Dermis blood vessel endothelial cell (primary cell): ENCODE data around the gene DDX55. TPM values are rescaled to one million over a fixed set of nuclear protein-coding genes. Genes with fewer than 3 reads are reported as not detected.
"Not testable (repeated sequence)": the region's sequence is repeated elsewhere in the genome, so short reads cannot be mapped to it uniquely, and the experiment has no call there.

Source experiments
- DNase-seq: peaks from one replicate; pipeline ENCODE4 v3.0.0; 2010
- total RNA-seq: library from RNA; depleted of rRNA; stranded (reverse); fragments of >200 nt; gene quantifications from 2 replicates; pipeline ENCODE4 v1.2.3, GENCODE V29; 2014

Gene DDX55
- total RNA-seq: 16.6 and 18.2 TPM in 2 replicates

DNA sequence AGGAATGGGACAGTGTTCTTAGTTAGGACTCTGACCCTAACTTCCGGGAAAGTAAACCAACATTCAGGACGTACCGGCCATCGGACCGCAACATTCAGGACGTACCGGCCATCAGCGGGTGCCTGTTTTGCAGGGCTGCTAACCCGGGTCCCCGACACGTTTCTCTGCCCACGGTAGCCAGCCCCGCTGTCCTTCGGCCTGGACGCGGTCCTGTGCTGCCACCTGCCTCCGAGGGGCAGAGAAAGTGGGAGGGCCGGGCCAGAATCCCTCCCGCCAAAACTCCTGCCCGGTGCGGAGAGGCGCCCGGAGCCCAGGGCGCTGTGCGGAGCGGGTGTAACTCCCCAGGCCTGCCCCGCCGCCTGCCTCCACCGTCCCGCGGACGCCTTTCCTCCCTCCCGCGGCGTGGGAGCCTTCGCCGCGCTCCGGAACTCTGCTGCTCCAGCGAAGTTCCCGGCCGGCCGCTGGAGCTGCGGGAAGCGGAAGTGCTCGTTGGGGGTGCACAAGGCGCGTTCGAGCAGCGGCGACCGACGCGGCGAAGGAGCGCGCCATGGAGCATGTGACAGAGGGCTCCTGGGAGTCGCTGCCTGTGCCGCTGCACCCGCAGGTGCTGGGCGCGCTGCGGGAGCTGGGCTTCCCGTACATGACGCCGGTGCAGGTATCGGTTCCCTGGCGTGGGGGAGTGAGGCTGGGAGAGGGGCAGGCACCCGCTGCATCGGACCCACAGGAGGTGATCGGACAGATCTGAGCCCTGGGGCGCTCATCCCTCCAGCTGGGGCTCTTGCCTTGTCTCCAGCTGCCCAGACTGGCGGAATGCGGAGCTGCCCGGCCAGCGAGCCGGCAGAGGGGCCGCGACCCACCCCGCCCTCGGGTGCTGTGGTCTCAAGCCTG, at the start of gene DDX55:
TSS of gene DDX55 (plus strand) at position 498 of the 888 bp plus-strand sequence. CDS start at position 548, 50 bp downstream.
- DNase-seq: peak; percentile 91

DNA sequence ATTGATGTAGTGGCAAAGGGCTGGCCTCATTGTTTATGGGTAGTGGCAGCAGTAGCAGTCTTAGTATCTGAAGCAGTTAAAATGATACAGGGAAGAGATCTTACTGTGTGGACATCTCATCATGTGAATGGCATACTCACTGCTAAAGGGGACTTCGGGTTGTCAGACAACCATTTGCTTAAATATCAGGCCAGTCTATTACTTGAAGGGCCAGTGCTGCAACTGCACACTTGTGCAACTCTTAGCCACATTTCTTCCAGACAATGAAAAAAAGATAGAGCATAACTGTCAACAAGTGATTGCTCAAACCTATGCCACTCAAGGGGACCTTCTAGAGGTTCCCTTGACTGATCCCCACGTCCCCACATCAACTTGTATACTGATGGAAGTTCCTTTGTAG, 47.8 kb upstream of the DDX55 start:
- DNase-seq: not testable (repeated sequence)

- not testable (repeated sequence) for DNase-seq
Observed at GRCh38 chr12:123554843-123555242, 47.1 kb upstream of the DDX55 start.

DNA sequence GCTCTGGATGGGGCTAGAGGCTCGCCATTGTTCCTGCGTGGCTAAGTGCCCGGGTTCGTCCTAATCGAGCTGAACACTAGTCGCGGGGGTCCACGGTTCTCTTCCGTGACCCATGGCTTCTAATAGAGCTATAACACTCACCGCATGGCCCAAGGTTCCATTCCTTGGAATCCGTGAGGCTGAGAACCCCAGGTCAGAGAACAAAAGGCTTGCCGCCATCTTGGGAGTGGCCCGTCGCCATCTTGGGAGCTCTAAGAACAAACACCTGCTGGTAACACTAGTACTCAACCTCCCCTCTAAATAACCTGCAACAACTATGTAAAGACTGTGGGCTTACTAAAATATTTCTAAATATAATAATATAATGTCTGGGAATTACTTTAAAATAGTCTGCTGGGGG, 43.4 kb upstream of the DDX55 start:
- DNase-seq: not testable (repeated sequence)

DNA sequence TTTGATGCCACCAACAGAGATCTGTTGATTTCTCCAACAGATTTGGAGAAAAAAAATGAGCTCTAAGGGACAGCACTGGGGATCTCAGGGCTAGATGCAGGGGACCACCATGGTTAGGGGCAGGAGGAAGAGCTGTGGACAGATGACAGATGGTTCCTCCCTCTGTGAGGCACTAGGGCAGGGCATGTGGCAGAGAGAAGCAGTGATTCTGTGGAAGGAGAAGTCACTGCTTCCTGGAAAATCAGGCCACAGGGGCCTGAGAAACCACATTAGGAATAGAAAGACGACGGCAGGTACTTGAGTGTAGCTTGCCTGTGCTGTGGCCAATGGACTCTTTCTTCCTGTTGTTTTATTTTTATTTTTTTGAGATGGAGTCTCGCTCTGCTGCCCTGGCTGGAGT, 42.4 kb upstream of the DDX55 start:
- DNase-seq: no peak

DNA sequence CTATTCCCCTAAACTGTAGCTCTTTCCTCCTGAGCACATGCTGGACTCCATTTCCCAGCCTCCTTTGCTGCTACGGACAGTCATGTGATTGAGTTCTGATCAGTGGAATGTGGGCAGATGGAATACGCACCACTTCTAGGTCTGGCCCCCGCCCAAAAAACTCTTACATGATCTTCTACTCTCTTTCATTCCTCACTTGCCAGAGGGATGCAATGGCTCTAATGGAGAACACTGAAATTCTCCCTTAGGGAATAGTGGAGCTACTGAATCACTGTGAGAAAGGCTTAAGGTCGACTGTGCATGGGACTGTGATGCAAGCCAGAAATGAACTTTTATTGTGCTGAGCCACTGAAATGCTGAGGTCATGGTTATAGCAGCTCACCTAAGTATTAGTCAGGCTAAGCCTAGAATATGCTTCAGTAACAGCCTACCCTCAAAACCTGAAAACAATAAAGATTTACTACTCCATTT, 30.5 kb upstream of the DDX55 start:
- DNase-seq: peak; percentile 47

DNA sequence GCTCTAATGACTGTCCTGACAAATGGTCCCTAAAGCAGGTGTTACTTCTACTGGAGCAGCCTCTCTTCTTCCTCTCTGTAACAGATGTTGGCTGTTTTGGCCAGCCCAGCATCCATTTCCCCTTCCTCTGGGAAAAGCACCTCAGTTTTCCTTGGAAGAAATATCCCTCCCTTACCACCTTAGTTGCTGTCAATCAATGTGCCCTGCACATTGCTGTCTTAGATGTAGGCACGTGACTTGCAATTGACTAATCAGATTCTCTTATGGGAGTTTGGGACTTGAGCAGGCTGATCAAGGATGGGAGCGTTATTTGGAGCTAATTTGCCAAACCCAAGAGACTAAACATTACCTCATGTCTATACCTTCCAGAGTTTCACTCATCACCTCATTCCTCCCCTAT, 29.5 kb upstream of the DDX55 start:
- DNase-seq: no peak

DNA sequence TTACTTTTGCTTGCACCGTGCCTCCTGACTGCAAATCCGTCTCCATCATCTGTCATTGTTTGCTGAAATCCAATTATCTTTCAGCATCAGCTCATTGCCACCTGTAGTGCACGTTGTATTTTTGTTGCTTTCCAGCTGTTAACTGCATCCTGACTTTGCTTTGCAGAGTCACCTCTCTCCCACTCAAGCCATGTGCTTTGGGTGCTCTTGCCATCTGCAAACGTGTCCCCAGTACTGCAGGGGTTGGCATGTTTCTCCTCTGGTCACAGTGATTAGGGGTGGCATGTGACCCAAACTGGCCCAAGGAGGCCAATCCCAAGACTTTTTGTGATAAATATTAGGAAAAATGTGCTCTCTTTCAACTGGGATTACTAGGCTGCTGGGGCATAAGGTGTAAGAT, 28.0 kb upstream of the DDX55 start:
- no peak for DNase-seq

DNA sequence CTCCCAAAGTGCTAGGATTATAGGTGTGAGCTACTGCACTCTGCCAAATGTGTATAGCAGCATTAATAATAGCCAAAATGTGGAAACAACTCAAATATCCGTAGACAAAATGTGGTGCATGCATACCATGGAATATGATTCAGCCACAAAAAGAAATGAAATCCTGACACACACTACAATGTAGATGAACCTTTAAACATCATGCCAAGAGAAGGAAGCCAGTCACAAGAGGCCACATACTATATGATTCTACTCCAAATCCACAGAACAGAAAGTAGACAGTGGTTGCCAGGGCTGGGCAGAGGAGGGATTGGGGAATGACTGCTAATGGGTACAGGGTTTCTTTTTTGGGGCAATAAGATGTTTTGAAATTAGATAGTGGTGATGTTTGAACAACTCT, 25.3 kb upstream of the DDX55 start:
- DNase-seq: no peak

GRCh38 chr12:123578243-123578642, 23.7 kb upstream of the DDX55 start:
- no peak for DNase-seq

DNA sequence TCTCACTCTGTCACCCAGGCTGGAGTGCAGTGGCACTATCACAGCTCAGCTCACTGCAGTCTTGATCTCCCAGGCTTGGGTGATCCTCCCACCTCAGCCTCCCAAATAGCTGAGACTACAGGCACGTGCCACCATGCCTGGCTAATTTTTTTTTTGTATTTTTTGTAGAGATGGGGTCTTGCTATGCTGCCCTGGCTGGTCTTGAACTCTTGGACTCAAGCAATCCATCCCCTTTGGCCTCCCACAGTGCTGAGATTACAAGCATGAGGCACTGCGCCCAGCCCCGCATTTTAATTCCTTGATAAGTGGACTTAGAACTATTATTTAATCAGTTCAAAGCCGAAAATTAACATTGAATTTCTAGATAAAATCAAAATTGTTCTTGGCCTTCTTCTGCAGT, 23.1 kb upstream of the DDX55 start:
- not testable (repeated sequence) for DNase-seq

DNA sequence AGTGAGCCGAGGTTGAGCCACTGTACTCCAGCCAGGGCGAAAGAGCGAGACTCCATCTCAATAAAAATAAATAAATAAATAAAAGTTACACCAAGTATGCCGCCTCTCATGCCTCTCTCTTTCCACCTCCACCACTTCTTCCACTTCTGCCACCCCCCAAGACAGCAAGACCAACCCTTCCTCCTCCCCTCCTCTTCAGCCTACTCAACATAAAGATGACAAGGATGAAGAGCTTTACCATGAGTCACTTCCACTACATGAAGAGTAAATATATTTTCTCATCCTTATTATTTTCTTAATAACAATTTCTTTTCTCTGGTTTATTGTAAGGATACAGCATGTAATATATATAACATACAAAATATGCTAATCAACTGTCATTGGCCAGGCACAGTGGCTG, 21.1 kb upstream of the DDX55 start:
- no peak for DNase-seq

GRCh38 chr12:123591702-123592481, 10.0 kb upstream of the DDX55 start:
- peak; percentile 19 for DNase-seq

DNA sequence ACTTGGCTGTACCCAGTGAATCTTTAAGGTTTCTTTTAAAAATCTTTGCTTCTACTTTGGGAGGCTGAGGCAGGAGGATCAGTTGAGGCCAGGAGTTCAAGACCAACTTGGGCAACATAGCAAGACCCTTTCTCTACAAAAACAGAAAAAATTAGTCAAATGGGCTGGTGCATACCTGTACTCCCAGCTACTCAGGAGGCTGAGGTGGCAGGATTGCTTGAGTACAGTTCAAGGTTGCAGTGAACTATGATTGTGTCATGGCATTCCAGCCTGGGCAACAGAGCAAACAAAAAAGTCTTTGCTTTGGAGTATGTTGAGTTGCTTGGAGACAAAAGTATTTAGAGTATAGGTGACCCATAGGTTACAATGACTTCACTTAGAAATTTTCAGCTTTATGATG, 6.2 kb upstream of the DDX55 start:
- DNase-seq: no peak

DNA sequence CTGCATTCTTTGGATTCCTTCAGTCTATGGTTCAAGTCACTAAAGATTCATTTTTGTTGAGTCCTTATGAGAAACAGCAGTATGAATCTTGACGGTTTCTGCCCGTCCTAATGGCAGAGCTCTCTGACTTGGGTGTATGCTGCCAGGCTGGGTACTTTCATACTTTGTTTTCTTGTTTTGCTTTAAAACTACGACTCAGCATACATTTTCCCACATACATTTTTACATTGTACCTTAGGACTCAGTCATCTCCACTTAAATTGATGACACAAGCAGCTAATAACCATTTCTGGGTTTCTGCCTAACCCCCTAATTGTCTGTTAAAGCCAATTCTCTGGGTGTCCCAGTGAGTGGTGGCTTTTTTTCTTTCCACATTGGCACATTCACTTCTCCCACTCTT, 4.8 kb upstream of the DDX55 start:
- DNase-seq: peak; percentile 8

GRCh38 chr12:123598522-123598921, 3.4 kb upstream of the DDX55 start:
- no peak for DNase-seq

GRCh38 chr12:123599310-123599709, 2.6 kb upstream of the DDX55 start:
- DNase-seq: no peak

DNA sequence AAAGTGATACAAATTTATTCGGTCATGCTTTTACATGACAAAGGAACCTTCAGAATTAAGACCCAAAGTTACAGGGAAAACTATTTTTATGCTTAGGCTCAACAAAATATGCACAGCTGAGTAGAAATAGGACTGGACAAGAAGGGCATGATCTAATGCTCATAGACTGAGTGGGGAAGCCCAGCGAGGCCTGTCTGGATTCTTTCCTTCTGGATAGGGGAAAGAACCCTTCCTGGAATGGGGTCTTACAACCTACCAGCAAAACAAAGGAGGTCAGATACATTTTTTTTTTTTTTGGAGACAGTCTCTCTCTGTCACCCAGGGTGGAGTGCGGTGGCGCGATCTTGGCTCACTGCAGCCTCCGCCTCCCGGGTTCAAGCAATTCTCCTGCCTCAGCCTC, 2.2 kb upstream of the DDX55 start:
- DNase-seq: no peak

DNA sequence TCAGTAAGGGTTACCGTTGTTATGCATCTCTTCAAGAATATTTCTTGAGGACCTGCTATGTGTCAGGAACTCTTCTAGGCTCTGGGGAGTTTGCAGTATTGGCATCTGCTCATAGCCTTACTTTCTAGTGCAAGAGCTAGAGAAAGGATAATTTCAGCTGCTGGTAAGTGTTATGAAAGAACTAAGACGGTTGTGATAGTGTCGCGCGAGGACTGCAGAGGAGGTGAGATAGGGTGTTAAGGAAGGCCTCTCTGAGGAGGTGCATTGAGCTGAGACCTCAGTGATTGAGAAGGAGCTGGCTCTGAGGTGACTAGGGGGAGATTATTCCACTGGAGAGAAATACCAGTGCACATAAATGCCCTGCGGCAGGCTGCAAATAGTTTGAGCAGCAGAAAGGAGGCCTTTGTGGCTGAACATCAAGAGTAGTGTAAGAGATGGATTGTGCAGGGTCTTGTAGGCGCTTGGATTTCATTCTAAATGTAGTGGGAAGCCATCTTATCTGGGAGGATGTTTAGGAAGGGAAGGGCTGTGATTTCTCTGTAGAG, 824 bp downstream of the DDX55 start:
- peak; percentile 11 for DNase-seq

DNA sequence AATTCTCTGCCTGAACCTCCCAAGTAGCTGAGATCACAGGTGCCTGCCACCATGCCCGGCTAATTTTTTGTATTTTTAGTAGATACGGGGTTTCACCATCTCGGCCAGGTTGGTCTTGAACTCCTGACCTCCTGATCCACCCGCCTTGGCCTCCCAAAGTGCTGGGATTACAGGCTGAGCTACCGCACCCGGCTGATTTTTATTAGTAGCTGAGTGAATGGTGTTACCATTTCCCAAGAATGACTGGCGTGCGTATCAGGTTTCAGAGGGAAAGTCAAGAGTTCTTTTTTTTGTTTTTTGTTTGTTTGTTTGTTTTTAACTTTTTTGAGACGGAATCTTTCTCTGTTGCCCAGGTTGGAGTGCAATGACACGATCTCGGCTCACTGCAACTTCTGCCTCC, 1.6 kb downstream of the DDX55 start:
- not testable (repeated sequence) for DNase-seq

GRCh38 chr12:123607756-123608155, 5.9 kb downstream of the DDX55 start:
- DNase-seq: no peak

GRCh38 chr12:123608182-123608581, 6.3 kb downstream of the DDX55 start:
- DNase-seq: no peak

DNA sequence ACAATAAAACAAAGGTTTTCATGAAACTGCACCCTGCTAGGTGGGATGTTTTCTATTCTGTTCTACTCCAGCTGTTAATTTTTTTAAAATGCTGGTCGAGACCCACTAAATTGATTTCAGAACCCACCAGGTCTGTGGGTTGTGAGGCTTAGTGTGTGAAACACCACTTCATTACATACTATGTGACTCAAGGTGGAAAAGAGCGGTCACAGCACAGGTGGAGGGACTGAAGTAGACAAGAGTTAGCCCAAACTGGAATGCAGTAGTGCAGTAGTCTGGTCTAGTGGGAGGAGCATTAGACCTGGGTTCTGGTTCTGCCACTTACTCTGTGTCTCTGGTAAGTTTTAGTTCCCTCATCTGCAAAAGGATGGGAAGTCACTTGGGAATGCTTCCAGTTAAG, 12.2 kb downstream of the DDX55 start:
- DNase-seq: no peak
